GM12892 (cell line): ENCODE results near the gene TALDO1.

Source experiments
- POLR2A ChIP-seq: IDR thresholded peaks from 2 replicates; pipeline ENCODE4 v1.6.1; 2011; ENCODE audit warnings: low read depth, low read length, control low read depth
- POLR2AphosphoS5 ChIP-seq: IDR thresholded peaks from 2 replicates; pipeline ENCODE4 v1.6.1; 2011; ENCODE audit warnings: low read depth, low read length, control low read depth

DNA sequence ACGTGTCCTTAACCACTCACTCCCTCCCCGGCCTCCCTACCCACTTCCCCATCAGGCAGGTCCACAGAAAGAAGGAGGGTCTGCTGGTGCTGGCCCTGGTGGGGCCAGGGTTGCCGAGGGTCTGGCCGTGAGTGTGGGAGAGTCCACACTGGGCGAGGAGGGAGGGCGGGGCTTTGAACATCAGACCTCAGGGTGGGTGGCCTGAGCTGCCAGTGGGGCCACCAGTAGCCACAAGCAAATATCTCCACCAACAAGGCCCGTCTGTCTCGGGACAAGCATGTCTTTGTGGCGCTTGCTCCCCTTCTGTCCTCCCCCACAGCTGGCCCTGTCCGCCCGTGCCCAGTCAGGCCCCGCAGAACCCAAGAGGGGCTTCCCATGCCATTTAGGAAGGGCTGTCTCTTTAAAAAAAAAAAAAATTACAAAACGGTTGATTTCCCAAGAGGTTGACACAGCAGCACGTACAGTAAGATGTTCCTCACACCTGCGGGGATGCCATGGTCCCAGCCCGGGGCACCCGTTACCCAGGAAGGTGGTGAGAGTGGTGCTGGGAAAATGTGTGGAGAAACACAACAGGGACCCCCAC lies 17.7 kb upstream of the TALDO1 start:
- no peak for TF ChIP-seq POLR2A
- TF ChIP-seq POLR2AphosphoS5, result no peak
